Measurements from ENCODE around the gene MPPE1.
"Not testable (repeated sequence)": the region's sequence is repeated elsewhere in the genome, so short reads cannot be mapped to it uniquely, and the experiment has no call there.

The MPPE1 gene

DNA sequence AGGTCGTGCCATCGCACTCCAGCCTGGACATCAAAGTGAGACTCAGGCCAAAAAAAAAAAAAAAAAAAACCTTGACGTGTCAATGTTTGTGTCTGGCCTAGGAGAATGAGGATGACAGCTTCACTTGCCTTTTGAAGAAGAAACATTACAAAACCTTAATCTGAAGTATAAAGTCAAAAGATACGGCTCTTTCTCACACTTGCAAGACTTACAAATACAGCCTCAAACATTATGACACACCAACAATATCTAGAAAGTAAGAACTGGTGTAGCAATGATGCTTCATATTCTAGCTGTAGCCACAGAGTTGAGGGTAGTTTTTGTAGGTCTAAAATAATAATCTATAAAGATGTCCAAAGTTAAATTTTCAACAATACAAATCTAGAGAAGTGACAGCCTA is 25.5 kb downstream of the MPPE1 start:
- DNase-seq, result no peak

DNA sequence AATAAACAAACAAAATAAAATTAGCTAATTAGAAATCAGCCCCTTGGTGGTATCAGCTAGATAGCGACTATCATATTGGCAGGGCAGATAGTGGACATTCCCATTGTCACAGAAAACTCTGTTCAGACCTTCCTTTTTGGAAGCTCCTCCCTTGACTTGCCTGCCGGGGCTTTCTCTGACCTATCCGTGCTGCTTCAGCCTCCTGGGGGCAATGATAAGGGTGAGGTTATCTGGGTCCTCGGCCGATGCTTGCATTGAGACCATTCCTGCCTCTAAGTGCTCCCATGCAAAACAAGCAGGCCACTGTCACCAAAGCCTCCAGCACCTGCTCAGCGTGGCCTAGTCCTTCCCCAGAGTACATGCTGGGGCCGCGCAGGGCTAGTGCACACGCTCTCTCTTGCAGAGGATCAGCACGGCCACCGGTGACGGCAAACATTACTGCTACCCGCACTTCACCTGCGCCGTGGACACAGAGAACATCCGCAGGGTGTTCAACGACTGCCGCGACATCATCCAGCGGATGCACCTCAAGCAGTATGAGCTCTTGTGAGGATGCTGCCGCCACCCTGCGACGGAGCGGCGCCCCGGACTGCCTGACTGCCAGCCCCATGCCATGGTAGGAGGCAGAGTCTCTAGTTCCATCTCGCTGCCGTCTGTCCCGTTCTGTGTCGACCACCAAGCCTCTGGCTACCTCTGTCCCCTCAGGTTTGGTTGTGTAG is 27.4 kb downstream of the MPPE1 start:
- DNase-seq, result no peak

DNA sequence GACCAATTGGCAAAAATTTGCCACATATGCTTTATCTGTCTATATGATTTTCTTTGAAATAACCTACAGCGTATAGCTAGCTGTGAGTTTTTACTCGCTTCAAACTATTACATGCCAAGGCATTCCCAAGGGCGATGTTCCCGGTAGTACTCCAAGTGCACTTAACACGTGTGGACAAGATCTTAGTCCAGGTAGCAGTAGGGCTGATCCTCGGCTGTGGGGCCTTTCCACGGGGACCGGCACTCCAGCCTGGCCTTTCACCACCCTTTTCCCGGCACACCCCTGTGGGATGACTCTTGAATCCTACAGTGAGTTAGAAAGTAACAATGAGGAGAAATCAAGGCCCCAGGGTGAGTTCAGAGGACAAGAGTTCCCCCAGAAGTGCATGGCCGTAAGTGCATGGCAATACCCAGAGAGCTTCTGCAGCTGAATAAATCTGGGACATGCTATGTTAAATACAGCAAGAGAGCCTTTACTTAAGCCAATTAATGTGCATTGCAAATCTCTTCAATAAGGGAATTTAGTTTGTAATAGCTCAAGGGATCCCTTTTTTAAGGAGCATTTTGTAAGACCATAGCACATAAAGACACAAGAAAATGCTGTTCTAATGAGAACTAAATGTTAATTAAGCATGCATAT is 30.5 kb downstream of the MPPE1 start:
- no peak for DNase-seq

DNA sequence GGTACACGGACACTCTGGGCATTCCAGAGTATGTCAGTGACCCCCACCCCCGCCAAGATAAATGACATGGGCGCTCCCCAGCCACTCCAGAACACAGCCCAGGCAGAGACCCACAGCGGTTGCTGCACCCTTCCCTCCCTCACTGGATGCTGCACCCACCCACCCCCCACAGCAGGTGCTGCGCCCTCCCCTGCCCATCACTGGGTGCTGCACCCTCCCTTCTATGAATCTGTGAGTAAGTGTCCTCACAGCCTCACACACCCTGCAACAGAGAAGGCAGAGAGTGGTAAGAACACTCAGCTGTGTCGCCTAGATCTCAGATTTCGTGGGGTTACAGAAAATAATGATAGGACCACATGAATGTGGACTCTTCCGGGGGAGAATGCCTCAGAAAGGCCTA is 33.4 kb downstream of the MPPE1 start:
- DNase-seq, result no peak

DNA sequence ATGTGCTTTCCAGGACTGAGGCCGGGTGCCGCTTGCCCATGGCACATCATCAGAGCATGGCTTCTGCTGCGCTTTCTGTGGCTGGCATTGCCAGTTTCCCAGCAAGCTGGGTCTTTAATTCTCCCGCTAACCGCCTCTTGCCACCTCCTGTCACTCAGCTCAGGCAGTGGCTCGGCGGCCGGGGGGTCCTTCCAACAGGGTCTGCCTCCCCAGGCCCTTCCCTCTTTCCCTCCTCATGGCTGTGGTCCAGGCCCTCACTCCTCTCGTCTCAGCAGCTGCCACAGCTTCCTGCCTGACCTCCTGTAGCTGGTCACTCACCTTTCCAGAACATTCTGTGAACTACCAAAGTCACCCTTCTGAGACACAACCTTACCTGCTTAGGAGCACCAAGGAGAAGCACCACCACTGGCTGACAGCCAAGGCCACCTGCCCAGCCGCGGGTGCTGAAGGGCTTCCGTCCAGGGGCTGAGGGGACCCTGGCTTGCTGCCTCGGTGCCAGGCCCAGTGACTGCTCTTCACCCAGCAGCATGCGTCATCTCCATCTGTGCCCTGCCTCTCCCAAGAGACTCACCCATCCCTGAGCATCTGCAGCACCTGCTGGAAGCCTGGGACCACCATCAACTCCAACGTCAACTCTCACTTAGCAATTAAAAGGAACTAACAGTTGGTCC is 34.3 kb downstream of the MPPE1 start:
- DNase-seq, result no peak

DNA sequence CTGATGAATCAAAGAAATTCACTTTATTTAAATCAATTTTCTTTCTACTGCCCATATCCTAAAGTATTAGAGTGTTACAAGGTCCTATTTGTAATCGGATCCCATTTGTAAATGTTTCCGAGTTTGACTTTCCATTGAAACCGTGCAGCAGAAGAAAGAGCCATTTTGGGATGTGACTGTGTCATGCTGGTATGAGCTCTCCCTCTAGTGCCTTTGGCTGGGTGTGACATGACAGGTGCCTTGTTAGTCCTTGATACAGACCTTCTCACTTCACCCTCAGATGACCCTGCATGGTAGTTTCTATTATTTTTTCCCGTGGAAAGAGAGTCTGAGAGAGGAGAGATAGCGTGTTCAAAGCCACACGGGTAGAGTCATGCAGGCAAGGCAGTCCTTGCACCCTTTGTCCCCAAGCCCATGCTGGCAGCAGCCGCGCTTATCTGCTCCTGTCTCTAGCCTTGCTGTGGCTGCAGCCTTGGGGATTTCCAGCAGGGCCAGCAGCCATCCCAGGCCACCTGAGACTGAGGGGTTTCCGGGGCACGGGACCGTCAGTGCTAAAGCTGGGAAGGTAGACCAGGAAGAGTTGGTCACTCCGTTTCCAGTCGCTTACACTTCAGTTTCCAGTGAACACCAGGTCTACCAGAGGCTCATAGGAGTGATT is 35.5 kb downstream of the MPPE1 start:
- DNase-seq, result no peak

DNA sequence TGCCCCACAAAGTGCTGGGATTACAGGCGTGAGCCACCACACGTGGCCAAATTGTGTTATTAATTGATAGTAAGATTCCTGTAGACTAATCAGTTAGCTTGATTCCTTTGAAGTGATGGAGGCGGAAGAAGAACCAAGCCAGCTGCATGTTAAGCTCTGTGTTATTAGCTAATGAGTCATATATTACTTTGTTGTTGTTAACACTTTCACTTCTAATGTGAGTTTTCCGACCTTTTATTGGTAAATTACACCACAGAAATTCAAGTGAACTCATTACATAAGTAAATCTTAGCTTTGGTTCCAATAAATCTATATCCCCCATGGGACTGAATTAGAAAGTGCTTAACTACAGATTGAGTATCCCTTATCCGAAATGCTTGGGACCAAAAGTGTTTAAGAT is 36.6 kb downstream of the MPPE1 start:
- no peak for DNase-seq

DNA sequence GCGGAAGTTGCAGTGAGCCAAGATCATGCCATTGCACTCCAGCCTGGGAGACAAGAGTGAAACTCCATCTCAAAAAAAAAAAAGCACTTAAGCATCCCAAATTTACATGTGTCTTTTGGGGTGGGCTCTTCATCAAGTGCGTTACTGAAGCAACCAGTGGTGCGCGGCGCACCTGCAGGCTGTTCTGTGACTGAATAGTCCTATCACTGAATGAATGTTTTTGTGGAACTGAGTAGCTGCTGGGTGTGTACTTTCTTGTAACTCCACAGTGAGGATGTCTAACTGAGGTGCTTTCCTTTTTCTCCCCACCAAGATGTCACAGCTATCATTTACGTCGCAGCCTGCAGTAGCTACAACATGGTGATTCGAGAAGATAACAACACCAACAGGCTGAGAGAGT is 39.9 kb downstream of the MPPE1 start:
- no peak for DNase-seq

DNA sequence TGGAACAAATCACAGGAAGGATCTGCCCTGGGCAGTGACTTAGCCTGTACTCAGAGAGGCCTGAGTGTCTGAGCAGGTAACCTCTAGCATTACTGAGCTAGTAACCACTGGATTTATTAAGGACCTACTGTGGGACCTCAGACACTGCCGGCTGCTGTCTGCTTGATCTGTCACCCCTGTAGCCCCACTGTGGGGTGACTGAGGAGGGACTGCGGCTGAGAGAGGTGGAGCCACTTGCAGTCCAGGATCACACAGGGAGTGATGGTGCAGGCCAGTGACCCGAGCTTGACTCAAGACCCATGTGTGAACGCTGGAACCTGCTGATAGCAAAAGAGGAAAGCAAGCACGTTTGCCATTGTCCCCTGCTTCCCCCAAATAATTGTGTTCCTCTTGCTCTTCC is 41.4 kb downstream of the MPPE1 start:
- no peak for DNase-seq

DNA sequence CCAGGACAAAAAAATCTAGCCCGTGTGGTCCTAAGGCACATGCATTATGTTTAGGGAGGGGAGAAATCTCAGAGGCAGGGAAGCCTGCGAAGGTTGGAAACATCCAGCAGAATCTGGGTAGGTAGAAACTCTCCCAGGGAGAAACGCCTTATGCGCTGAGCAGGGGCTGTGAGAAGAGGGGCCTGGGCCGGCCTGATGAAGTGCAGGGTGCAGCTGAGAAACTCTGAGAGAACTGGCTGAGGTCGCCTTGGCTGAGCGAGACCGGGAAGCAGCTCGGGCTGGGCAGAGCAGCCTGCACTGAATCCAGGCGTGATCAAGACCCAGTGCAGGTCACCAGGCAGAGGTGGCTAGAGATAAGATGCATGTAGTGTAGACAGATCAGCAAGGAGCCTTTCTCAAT is 41.8 kb downstream of the MPPE1 start:
- no peak for DNase-seq

DNA sequence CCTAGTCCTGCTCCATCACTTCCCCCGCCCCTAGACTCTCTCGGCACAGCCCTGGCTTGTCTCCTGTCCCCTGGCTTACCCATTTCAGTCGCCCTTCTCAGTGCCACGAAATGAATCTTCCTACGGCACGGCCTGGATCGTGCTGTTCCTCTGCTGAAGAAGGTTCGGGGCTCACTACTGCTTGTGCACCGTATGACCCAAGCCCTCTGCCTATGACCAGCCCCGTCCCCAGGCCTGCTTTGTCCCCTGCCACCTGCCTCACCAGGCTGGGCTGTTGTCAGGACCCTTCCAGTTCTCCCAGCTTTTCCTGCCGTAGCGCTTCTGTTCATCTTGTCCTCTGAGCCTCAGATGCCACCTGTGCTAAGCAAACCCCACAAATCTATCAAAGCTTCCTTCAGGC is 43.0 kb downstream of the MPPE1 start:
- DNase-seq, result no peak

DNA sequence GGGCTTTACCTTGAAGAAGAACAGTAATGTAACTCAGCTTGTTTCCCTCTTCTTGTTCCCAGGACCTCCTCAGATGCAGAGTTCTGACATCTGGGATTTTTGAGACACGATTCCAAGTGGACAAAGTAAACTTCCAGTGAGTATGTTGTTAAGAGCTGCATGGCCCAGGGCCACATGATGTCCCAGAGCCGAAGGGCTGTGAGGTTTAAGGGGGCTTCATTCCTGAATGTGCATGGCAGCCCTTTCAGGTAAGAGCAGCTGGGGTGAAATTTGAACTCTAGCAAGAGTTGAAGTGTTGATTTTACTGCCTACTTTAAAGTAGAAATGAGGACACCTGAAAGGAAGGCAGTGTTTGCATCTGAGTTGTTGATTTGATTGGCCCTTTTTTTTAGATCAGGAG is 43.6 kb downstream of the MPPE1 start:
- no peak for DNase-seq

DNA sequence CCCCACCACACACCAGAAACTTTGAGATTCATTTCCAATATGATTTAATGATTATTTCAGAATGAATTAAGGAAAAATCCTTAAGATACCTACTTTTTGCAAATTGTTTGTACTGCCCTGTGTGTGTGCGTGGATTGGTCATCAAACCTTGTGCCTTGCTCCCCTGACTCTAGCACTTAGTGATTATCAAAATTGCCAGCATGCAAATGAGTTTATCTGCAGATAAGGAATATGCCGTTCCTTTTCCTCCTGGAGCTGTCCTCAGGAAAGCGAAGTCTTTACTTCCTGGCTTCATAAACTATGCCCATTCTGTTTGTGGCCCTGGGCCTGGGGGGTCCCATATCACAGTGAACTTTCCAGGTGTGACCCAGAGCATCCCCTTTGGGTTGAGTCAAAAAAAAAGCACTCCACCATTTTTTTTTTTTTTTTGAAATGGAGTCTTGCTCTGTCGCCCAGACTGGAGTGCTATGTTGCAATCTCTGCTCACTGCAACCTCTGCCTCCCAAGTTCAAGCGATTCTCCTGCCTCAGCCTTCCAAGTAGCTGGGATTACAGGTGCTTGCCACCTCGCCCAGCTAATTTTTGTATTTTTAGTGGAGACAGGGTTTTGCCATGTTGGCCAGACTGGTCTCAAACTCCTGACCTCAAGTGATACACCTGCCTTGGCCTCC is 45.5 kb downstream of the MPPE1 start:
- no peak for DNase-seq

DNA sequence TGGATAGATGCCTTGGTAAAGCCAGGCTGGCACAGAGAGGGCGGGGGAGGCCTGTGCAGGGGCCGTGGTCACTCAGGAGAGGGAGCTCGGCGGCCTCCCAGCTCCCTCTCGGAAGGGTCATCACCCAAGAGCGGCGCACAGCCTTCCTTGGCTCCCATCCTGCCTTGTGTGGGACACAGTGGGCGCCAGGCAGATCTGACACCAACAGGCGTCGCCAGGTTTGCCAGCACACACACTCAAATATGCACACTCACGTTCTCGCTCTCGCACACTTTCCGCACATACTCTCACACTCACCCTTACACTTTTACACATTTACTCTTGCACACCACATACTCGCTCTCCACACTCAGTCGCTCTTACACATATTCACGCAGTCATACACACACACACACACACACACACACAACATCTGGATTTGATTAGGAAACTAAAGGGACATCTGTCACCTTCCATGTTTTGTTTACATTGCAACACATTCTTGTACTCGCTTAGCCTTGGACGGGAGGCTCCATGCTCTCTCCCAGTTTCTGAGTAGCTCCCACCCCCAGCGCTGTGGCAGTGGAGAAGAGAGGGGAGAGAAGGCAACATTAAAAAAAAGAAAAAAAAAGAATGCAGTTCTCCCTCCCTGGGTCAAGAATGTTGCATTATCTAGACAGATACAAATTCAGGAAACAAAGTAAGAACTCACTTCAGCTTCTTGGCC is 46.4 kb downstream of the MPPE1 start:
- DNase-seq, result no peak

DNA sequence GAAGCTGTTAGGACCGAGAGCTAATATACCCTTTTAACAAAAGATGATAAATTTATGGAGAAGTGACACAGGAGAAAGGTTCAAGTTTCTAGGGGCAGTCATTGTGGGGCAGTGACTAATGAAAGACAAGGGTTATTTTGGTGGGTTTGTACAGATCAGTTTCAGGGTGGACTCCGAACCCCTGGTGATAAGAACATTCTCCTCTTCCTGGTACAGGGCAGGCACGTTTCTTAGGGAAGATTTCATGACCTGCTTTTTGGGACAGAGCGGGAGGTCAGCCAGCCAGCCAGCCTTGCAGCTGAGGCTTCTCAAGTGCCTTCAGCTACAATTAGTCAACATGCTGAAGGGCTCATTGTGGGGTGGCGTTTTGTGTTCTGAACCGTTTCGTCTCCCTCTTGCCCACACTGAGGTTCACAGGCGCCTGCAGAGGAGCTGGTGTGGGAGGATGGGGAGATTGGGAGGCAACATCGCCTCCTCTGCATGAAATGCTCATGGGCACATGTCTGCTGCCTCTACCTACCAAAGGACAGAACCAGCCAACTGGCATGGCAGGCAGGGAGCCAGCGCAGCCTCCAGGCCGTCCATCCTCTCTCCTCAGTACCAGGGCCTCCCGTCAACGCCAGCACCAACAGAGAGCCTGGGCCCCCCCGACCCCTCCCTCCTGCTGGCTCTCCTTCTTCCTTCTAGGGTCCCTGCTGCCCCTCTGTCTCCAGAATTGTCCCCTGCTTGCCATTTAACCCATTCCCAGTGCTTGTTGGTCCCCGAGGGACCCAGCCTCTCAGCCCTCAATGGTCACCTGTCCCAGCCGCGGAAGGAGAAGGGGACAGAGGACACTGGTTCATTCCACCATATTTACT is 47.3 kb downstream of the MPPE1 start:
- no peak for DNase-seq

DNA sequence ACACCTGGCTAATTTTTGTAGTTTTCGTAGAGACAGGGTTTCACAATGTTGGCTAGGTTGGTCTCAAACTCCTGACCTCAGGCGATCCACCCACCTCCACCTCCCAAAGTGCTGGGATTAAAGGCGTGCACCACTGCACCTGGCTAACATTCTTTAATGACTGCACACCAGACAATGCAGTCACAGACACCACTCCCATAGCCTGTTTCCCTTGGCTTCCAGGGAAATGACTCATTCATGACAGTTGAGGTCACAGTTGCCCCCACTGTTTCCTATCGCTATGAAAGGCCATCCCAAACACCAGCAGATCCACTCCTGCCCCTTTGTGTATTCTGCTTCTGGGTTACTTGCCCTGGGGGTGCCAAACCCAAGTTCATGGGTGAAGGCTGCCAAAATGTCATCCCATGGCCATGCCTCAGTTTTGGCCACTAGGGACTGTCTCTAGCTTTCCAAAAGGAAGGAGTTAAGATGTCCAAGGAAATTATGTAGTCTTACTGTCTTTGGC is 48.2 kb downstream of the MPPE1 start:
- DNase-seq, result no peak

DNA sequence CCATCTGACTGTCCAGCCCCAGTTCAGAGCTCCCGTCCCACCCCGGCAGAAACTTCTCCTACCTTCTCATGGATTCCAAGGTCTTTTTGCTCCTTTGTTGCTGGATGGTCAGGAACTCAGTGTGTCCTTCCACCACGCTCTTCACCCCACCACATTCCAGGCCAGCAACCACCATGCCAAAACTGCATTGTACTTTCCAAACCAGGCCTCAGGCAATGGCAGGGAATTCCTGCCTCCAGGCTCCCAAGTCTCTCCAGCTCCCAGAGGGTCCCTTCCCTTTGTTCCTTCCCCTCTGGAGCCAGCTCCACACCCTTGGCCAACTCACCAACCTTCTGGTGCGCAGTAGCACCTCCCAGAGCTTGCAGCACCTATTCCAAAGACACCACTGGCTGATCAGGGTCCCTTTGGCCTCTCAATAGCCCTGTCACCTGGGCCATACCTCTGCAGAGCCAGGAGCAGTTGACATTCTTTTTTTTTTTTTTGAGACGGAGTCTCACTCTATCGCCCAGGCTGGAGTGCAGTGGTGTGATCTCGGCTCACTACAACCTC is 48.8 kb downstream of the MPPE1 start:
- DNase-seq, result no peak

DNA sequence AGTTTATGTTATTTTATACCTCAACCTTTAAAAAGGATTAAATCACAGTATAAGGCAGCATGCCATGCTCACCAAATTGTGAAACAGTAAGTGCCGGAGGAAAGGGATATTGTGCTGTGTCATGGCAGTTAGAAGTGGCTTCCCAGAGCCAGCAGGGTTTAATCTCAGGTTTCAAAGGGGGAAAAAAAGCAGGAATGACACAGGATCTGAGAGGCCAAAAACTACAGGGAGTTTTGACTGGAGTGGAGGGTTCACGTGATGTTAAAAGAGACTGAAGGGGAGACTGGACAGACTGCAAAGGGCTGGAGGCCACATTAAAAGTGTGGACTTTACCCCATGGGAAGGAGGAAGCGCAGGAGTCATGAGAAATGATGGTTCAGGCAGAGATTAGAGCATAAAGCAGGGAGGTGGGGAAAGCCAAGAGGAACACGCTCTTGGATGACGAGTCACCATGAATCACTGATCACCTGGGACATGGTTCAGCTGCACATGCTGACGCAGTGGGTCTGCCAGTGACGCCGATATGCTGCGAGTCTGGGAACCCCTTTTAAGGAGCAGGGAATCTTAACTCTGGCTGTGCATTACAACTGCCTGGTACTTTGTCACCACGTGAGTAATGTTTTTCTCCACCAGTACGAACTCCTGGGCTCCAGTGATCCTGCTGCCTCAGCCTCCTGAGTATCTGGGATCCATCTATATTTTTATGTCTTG is 50.8 kb downstream of the MPPE1 start:
- no peak for DNase-seq

DNA sequence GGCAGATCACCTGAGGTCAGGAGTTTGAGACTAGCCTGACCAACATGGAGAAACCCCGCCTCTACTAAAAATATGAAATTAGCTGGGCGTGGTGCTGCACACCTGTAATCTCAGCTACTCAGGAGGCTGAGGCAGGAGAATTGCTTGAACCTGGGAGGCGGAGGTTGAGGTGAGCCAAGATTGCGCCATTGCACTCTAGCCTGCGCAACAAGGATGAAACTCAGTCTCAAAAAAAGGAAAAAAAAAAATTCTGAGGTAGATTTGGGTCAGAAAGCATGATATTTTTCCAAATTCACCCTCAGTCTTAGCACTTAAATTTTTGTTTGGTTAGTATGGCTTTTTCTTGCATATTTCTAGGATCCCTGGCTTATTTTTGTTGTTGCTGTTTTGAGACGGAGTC is 53.6 kb downstream of the MPPE1 start:
- DNase-seq, result not testable (repeated sequence)

DNA sequence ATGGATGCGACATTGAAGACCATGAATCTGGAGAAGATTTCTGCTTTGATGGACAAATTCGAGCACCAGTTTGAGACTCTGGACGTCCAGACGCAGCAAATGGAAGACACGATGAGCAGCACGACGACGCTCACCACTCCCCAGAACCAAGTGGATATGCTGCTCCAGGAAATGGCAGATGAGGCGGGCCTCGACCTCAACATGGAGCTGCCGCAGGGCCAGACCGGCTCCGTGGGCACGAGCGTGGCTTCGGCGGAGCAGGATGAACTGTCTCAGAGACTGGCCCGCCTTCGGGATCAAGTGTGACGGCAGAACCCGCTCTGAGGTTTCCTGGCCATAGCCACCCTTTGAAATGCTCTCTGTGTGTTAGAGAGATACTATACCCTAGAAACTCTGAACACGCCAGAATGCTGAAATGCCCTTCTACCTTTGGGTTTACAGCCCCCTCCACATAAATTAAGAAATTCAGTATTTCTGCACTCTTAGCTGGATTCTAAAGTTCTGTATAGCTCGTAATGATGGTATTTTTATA is 56.2 kb downstream of the MPPE1 start:
- no peak for DNase-seq
